Pons (tissue), 1 donor: ENCODE data around the gene ORAI2.
A peak's percentile ranks its signal among the peaks of the same experiment; 100 is the strongest.
"Not testable (repeated sequence)": the region's sequence is repeated elsewhere in the genome, so short reads cannot be mapped to it uniquely, and the experiment has no call there.

Experiments
- DNase-seq: peaks from one replicate; pipeline ENCODE4 v3.0.0-alpha.2; 2016; ENCODE audit warnings: low spot score

The ORAI2 gene

DNA sequence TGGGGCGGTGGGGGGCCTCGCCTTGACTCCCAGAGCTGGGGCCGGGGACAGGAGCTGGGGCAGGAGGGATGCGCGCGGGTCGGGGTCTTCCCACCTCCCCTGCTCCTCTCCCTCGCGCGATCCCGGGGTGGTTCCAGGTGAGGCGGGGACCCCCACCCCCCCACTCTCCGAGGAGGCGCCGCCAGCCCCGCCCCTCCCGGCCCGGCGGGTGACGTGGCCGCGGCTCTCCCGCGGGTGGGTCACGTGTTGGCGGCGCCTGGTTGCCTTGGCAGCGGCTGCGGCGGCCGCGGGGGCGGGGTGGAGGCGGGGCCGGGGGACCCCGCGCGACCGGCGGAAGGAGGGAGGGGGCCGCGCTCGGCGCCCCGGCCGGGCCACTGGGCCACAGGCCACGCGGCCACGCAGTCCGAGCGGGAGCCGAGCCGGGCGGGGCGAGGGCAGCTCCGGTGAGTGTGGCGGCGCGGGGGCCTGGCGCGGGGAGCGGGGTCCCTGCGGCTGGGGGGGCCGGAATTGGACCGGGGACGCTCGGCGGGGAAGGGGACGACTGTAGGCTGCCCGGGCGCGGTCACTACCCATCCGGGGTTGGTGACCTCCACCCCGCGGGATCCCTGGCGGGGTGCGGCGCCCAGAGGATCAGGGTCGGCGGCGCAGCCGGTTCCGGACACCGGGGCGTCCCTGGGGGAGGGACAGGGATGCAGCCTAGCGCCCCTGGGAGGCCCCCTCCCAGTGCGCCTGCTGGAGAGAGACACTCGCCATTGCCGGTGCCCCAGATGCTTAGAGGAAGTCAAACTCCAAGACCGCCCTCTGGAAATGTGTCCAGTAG is at the start of gene ORAI2:
TSS of gene ORAI2 (plus strand) at position 357 of the 820 bp plus-strand sequence. CDS start 5,382 bp downstream, outside the sequence.
- DNase-seq: peak; percentile 60

GRCh38 chr7:102387064-102387463 is 46.3 kb upstream of the ORAI2 start:
- DNase-seq: no peak

GRCh38 chr7:102389810-102390209 is 43.6 kb upstream of the ORAI2 start:
- DNase-seq: no peak

- DNase-seq: peak; percentile 78
Observed at GRCh38 chr7:102390697-102391484, 42.5 kb upstream of the ORAI2 start.

DNA sequence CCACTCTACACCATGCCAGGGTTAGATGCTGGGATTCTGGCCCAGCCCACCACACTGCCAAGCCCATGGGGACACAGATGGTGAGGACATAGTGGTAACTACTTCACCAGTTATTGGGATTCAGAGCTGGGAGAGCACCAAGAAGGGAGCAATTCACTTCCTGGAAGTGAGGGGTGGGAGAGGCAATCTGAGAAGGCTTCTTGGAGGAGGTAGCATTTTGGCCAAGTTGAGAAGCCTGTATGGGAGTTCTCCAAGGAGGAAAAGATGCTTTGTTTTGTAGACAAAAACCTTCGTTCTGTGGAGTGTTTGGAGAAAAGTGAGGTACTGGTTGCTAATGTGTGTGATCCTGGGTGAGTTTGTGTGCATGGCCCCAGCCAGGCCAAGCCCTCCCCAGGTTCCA is 41.0 kb upstream of the ORAI2 start:
- DNase-seq: no peak

DNA sequence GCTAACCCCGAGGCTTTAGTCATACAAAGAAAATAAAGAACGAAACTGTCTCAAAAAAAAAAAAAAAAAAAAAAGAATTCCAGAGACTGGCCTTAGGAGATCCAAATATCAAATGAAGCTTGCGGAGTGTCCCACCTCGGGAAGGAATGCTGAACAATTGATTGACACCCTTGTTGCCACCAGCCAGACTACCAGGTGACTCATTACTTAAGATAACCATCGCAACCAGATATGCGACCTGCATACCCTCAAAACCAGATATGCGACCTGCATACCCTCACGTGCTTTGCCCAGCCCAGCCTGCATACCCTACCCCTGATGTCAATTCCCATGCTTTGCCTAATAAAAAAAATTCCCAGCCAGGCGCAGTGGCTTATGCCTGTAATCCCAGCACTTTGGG is 39.9 kb upstream of the ORAI2 start:
- DNase-seq: no peak

- DNase-seq: no peak
Observed at GRCh38 chr7:102395592-102395872, 37.8 kb upstream of the ORAI2 start.

DNA sequence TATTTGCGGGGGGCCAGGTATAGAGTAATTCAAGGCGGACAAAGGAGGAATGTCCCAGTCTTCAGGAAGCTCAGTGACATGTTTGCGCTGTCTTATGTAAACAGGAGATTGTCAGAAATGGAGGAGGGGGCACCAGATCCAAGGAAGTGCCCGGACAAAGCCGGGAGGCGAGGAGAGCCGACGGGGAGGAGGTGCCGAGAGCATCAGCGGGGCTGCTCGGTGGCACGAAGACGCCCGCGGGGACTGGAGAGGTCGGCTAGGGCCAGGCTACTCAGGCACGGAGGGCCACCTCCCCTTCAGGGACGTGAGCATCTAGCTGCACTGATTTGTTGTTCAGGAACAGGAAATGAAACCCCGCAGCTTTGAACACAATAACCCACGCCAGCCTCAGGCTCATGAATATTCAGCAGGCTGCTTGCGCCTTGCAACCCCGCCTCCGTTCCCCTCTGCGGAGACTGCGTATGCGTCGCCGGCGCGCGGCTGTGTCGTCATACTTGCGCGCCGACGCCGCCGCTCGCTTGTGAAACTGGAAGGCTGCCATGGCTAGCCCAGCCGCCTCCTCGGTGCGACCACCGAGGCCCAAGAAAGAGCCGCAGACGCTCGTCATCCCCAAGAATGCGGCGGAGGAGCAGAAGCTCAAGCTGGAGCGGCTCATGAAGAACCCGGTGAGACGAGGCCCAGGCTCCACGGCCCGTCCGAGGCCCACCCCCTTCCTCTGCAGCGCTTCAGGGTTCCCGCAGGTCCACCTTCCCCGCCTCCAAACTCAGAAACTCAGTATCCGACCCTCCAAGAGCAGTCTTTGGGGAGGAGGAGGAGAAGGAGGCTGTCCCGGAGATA is 37.3 kb upstream of the ORAI2 start, which contains the start of gene PRKRIP1:
TSS of gene PRKRIP1 (plus strand) at position 491 of the 837 bp plus-strand sequence. CDS start at position 540, 49 bp downstream.
- DNase-seq: peak; percentile 97

GRCh38 chr7:102396710-102397019 is 36.7 kb upstream of the ORAI2 start:
- no peak for DNase-seq

DNA sequence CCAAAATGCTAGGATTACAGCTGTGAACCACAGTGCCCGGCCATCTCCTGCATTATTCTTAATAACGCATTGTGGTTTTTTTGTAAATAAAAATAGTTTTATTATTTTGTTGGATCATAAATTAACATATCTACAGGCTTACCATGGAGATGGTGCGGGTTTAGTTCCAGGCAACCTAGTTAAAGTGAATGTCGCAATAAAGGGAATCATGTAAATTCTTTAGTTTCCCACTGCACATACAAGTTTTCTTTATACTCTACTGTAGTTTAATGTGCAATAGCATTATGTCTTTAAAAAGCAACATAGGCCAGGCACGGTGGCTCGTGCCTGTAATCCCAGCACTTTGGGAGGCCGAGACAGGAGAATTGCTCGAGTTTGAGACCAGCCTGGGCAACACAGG is 34.8 kb upstream of the ORAI2 start:
- no peak for DNase-seq

- no peak for DNase-seq
Observed at GRCh38 chr7:102400360-102400759, 33.0 kb upstream of the ORAI2 start.

- no peak for DNase-seq
Observed at GRCh38 chr7:102403563-102403962, 29.8 kb upstream of the ORAI2 start.

- peak; percentile 45 for DNase-seq
Observed at GRCh38 chr7:102404005-102404861, 29.1 kb upstream of the ORAI2 start.

DNA sequence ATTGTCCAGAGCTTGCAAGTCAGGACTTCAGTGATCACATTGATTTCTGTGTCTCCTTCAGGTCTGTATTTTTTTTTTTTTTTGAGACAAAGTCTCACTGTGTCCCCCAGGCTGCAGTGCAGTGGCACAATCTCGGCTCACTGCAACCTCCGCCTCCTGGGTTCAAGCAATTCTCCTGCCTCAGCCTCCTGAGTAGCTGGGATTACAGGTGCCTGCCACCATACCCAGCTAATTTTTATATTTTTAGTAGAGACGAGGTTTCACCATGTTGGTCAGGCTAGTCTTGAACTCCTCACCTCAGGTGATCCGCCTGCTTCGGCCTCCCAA is 28.6 kb upstream of the ORAI2 start:
- not testable (repeated sequence) for DNase-seq

GRCh38 chr7:102407910-102408309 is 25.5 kb upstream of the ORAI2 start:
- no peak for DNase-seq

DNA sequence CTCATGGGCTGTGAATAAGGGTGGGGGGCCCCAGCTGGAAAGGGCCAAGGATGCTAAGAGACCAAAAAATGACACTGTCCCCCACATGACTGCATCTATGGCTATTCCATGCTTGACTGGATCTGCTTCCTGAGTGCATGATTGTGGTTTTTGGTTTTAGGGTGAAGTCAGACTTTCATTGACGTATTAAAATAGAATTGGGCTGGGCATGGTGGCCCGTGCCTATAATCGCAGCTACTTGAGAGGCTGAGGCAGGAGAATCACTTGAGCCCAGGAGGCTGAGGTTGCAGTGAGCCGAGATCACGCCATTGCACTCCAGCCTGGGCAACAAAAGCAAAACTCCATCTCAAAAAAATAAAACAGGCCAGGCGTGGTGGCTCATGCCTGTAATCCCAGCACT is 24.8 kb upstream of the ORAI2 start:
- not testable (repeated sequence) for DNase-seq

DNA sequence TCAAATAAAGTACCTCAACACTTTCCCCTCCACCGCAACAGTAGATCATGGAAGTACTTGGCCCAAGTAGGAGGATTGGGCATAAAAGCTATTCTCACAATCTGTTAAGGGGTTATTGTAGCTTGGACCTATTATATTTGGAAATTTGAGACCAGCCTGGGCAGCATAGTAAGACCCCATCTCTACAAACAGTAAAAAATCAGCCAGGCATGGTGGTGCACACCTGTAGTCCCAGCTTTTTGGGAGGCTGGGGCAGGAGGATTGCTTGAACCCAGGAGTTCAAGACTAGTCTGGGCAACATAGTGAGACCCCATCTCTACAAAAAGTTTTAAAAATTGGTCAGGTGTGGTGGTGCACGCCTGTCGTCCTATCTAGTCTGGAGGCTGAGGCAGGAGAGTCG is 24.0 kb upstream of the ORAI2 start:
- no peak for DNase-seq

DNA sequence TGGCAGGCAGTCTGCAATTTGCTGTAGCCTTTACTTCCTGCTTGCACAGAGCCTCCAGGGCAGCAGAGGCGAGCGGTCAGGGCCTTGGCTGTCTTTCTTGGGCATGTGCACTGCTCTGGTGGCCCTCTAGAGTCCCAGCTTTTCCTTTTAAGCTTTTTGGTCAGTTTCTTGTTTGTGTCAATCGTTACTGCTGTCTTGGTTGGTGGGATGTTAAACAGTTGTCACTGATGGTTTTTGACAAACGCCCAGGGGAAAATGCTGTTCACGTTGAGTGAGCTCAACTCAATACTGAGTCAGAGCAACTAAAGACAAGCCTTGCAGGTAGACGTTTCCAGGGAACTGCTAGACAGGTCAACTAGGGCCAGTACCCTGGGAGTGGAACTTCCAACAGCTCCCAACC is 23.3 kb upstream of the ORAI2 start:
- DNase-seq: no peak

- DNase-seq: no peak
Observed at GRCh38 chr7:102410918-102411317, 22.5 kb upstream of the ORAI2 start.

GRCh38 chr7:102412548-102412947 is 20.8 kb upstream of the ORAI2 start:
- peak; percentile 56 for DNase-seq

DNA sequence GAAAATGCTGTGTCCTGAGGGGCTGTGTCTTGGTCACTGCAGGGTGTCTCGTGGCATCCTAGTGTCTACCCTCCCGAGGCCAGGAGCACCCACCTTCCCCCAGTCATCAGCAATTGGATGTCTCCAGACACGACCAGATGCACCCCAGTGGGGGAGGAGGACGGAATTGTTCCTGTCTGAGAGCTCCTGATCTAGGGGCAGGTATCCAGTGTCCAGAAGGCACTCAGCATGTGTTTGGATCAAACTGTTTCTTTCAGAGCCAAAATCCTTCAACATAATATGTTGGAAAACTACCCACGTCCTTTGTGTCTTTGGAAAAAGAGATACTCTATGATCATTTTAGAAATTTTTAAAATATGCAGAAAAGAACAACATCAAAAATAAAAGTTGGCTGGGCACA is 20.3 kb upstream of the ORAI2 start:
- DNase-seq: no peak

DNA sequence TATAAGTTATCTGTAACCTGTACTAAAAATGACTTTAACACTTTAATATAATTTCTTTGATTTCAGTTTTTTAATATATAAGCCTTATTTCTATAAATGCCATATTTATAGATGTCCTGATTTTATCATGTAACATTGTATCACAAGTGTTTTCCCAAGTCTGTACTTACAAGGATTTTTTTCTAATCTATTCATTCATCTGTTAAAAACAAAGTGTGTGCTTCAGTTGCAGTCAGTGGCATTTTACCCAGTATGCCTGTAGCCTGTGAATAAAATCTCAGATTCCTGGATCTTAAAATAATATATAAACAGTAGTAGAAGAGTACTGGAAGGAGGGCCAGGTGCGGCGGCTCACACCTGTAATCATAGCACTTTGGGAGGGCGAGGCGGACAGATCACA is 19.8 kb upstream of the ORAI2 start:
- no peak for DNase-seq
